Hepatic stellate cell (primary cell): ENCODE data around the gene ANAPC2.

Source experiments
- DNase-seq: peaks from one replicate; pipeline ENCODE4 v3.0.0; 2011; ENCODE audit warnings: low spot score

Gene ANAPC2

DNA sequence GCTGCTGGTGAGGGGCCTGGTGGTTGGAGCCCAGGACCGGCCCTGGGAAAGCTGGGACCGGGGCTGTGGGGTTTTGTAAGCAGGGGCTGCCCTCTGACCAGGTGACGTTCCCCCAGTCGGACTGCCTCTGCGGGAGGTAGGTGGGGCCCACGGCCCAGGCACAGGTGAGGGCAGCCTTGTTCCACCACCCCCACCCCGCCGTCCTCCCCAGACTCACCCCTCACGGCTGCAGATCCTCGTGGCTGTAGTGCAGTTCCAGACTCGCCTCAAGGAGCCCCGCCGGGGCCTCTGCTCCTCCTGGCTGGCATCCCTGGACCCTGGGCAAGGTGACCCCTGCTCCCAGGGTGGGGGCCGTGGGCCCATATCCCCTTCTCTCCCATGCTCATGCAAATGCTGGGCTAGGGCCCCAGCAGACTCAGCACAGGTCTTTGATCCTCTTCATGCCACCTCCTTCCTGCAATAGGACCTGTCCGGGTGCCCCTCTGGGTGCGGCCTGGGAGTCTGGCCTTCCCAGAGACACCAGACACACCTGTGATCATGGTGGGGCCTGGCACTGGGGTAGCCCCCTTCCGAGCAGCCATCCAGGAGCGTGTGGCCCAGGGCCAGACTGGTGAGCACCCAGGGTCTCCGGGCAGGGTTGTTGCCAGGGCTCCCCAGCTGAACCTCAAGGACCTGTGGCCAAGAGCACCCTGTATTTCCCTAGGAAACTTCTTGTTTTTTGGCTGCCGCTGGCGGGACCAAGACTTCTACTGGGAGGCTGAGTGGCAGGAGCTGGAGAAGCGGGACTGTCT lies 27.0 kb upstream of the ANAPC2 start:
- no peak for DNase-seq

GRCh38 chr9:137214620-137215019 lies 26.3 kb upstream of the ANAPC2 start:
- no peak for DNase-seq

GRCh38 chr9:137213160-137214060 lies 25.1 kb upstream of the ANAPC2 start:
- DNase-seq, result no peak

DNA sequence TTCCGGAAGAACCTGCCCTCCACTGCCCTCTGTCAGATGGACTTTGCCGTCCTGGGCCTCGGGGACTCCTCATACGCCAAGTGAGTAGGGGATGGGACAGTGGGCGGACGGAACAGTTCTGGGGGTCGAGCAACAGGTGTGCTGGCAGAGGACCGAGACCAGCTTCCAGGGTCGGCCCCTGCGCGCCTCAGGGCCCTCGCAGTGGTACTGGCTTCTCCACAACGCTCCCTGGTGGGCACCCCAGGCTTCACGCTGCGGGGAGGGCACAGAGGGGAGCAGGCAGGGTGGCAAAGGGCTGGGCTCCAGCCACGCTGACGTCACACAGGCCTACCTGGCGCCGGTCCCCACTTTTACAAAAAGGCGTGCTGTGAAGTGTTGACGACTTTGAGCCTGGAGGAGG lies 24.2 kb upstream of the ANAPC2 start:
- no peak for DNase-seq

GRCh38 chr9:137211532-137211931 lies 23.2 kb upstream of the ANAPC2 start:
- no peak for DNase-seq

GRCh38 chr9:137206602-137207001 lies 18.2 kb upstream of the ANAPC2 start:
- no peak for DNase-seq

- peak; percentile 97 for DNase-seq
Observed at GRCh38 chr9:137205126-137206069, 17.0 kb upstream of the ANAPC2 start, which contains the start of the genes NDOR1 and TMEM203. Gene NDOR1, plus strand, starts transcription at chr9:137205700. Its CDS starts 78 bp downstream, at chr9:137205778. Gene TMEM203, minus strand, starts transcription at chr9:137205648. Its CDS starts 234 bp downstream, at chr9:137205414.

GRCh38 chr9:137204731-137205125 lies 16.4 kb upstream of the ANAPC2 start:
- DNase-seq, result no peak

- DNase-seq, result no peak
Observed at GRCh38 chr9:137202966-137203365, 14.6 kb upstream of the ANAPC2 start.

GRCh38 chr9:137201205-137201868 lies 13.0 kb upstream of the ANAPC2 start:
- DNase-seq, result no peak

DNA sequence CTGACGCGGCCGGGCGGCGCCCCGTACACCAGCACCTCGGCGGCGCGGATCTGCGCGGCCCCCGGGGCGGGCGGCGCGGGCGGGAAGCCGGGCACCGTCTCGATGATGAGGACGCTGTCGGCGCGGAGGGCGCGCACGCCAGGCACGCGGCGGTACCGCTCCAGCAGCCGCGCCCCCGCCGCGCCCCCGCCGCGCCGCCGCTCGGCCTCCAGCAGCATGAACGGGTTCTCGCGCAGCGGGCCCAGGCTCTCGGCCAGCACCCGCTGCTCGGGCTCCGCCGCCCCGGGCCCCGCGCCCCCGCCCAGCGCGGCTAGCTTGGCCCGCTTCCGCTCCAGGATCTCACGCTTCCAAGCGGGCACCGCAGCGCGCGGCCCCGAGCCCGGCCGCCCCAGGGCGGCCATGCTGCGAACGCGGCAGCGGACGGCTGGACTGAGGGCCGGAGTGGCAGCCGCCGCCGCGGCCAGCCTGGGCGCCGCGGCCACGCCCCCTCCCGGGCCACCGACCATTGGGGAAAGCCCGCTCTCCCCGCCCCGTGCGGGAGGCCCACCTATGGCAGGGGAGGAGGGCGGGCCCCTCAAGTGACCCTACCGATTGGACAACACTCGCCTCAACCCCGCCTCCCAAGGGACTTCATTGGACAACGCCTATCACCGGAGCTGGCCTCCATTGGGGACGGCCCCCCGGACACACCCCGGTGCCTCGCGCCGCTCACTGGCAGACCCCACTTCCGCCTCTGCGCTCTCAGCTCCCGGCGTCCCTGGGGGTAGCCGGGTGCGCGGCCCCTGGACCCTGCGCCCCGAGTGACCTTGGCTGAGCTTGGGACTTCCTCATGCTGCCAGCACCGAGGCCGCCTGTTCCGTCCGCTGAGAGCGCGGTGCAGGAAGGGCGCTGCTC lies 12.2 kb upstream of the ANAPC2 start, which contains the start of gene TPRN:
TPRN (minus strand) TSS at position 431 of the 894 bp plus-strand sequence; CDS start at position 401, 30 bp downstream.
- DNase-seq, result peak; percentile 100

GRCh38 chr9:137199411-137200121 lies 11.2 kb upstream of the ANAPC2 start:
- DNase-seq, result peak; percentile 43

GRCh38 chr9:137198902-137199283 lies 10.5 kb upstream of the ANAPC2 start:
- no peak for DNase-seq

DNA sequence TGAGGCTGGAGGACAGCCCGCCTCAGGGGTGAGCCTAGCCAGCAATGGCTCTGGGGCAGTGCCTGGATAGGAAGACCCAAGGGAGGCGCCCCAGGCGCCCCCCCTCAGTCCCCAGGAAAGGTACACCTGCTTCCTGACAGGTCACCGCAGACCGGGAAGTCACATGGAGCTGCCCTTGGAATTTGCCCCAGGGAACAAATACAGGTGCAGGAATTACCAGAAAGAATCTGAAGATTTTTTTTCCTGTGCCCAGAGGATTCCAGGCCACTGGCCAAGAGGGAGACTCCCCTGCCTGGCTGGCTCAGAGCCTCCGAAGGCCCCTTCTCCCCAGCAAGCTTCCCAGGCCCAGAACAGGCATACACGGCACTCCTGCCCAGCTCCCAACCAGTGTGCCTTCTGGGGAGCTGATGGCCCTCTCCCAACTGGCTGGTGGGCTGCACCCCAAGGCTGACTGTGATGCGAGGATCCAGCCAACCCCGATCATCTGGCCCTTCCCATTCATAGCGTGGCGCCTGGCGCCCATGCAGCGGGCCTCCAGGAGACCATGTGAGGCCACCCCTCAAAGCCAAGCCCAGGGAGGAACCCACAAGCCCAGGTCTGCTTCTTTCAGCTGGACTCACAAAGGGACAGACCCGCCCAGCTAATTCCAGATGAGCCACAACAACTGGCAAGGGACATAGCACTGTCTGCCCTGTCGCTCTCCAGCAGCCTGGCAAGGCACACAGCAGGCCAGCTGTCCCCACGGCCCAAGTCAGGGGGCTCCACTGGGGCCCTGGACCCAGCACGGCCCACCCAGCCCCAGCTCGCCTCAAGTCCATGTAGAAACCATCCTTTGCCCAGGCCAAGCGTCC lies 9.9 kb upstream of the ANAPC2 start:
- DNase-seq, result no peak

- no peak for DNase-seq
Observed at GRCh38 chr9:137195525-137196220, 7.3 kb upstream of the ANAPC2 start.

- no peak for DNase-seq
Observed at GRCh38 chr9:137194909-137195308, 6.5 kb upstream of the ANAPC2 start.

- no peak for DNase-seq
Observed at GRCh38 chr9:137194388-137194787, 6.0 kb upstream of the ANAPC2 start.

- no peak for DNase-seq
Observed at GRCh38 chr9:137193771-137194170, 5.4 kb upstream of the ANAPC2 start.
